NT2/D1 (cell line): ENCODE data around the gene MARCHF2.

ENCODE experiments used
- SUZ12 ChIP-seq: IDR thresholded peaks from 2 replicates; pipeline ENCODE4 v1.6.1; 2011; ENCODE audit not compliant: insufficient read length, insufficient read depth; ENCODE audit errors: extremely low read depth
- YY1 ChIP-seq: IDR thresholded peaks from 2 replicates; pipeline ENCODE4 v1.6.1; 2011; ENCODE audit not compliant: insufficient read length, insufficient read depth
- ZNF274 ChIP-seq: IDR thresholded peaks from 2 replicates; pipeline ENCODE4 v1.6.1; 2011; ENCODE audit warnings: mild to moderate bottlenecking, low read depth, low read length

- TF ChIP-seq SUZ12 (no peak), YY1 (no peak), ZNF274 (no peak)
Observed at GRCh38 chr19:8397746-8398310, 15.3 kb upstream of the MARCHF2 start.
